Adipocyte (in vitro differentiated cells): ENCODE results near the gene CPVL.

Source experiments
- DNase-seq: peaks from one replicate; pipeline ENCODE4 v3.0.0-alpha.2; 2015; ENCODE audit warnings: low read depth
- H3K27me3 ChIP-seq: replicated peaks from 2 replicates; pipeline ENCODE4 v1.7.0; 2013; ENCODE audit warnings: mild to moderate bottlenecking, low read length, moderate library complexity; ENCODE audit not compliant: control insufficient read depth, insufficient read depth
- H3K36me3 ChIP-seq: 2 replicates; pipeline ENCODE4 v1.7.0; 2013; ENCODE audit warnings: low read length, mild to moderate bottlenecking, moderate library complexity; ENCODE audit not compliant: control insufficient read depth, insufficient read depth, severe bottlenecking
- H3K4me1 ChIP-seq: 2 replicates; pipeline ENCODE4 v1.7.0; 2013; ENCODE audit warnings: mild to moderate bottlenecking, low read length, moderate library complexity; ENCODE audit not compliant: control insufficient read depth, insufficient read depth
- H3K4me3 ChIP-seq: 2 replicates; pipeline ENCODE4 v1.7.0; 2013; ENCODE audit warnings: mild to moderate bottlenecking, low read length, moderate library complexity
- H3K9ac ChIP-seq: 2 replicates; pipeline ENCODE4 v1.7.0; 2013; ENCODE audit warnings: mild to moderate bottlenecking, low read length, moderate library complexity
- H3K9me3 ChIP-seq: 2 replicates; pipeline ENCODE4 v1.7.0; 2013; ENCODE audit warnings: mild to moderate bottlenecking, low read length, moderate library complexity; ENCODE audit not compliant: control insufficient read depth

The CPVL gene

GRCh38 chr7:29014725-29015124 lies 131.6 kb downstream of the CPVL start:
- DNase-seq, result no peak
- no peaks in the 10 kb centered on the region for H3K9me3 ChIP-seq
- no peaks in the 10 kb centered on the region for H3K36me3 ChIP-seq
- H3K4me1 ChIP-seq, result no peaks in the 10 kb centered on the region
- peaks cover 4% of the 10 kb centered on the region for H3K27me3 ChIP-seq
- H3K4me3 ChIP-seq, result no peak overlapping the region
- no peak overlapping the region for H3K9ac ChIP-seq

- no peak for DNase-seq
- Histone ChIP-seq H3K9me3 (no peaks in the 10 kb centered on the region), H3K4me3 (no peak overlapping the region), H3K9ac (no peak overlapping the region), H3K36me3 (no peaks in the 10 kb centered on the region), H3K4me1 (no peaks in the 10 kb centered on the region), H3K27me3 (peaks cover 4% of the 10 kb centered on the region)
Measured at GRCh38 chr7:29013931-29014330, 132.4 kb downstream of the CPVL start.

GRCh38 chr7:29013082-29013695 lies 133.1 kb downstream of the CPVL start:
- no peaks in the 10 kb centered on the region for H3K9me3 ChIP-seq
- peaks cover 4% of the 10 kb centered on the region for H3K27me3 ChIP-seq
- no peak for DNase-seq
- no peak overlapping the region for H3K4me3 ChIP-seq
- H3K9ac ChIP-seq, result no peak overlapping the region
- no peaks in the 10 kb centered on the region for H3K36me3 ChIP-seq
- H3K4me1 ChIP-seq, result no peaks in the 10 kb centered on the region

- H3K4me3 ChIP-seq, result no peak overlapping the region
- H3K36me3 ChIP-seq, result no peaks in the 10 kb centered on the region
- no peaks in the 10 kb centered on the region for H3K4me1 ChIP-seq
- H3K27me3 ChIP-seq, result no peaks in the 10 kb centered on the region
- no peak overlapping the region for H3K9ac ChIP-seq
- DNase-seq, result no peak
- peaks cover 12% of the 10 kb centered on the region for H3K9me3 ChIP-seq
Measured at GRCh38 chr7:29009947-29010346, 136.4 kb downstream of the CPVL start.

- Histone ChIP-seq H3K4me3 (no peak overlapping the region), H3K9ac (no peak overlapping the region)
Measured at GRCh38 chr7:29008590-29008989, 137.7 kb downstream of the CPVL start.

GRCh38 chr7:29007127-29007526 lies 139.2 kb downstream of the CPVL start:
- Histone ChIP-seq H3K9me3 (peaks cover 12% of the 10 kb centered on the region), H3K9ac (no peak overlapping the region), H3K4me1 (no peaks in the 10 kb centered on the region), H3K27me3 (no peaks in the 10 kb centered on the region), H3K36me3 (no peaks in the 10 kb centered on the region), H3K4me3 (no peak overlapping the region)
- DNase-seq, result no peak

More at GRCh38 chr7:29008590-29008989, 137.7 kb downstream of the CPVL start:
- DNase-seq, result no peak
- Histone ChIP-seq H3K27me3 (no peaks in the 10 kb centered on the region), H3K4me1 (no peaks in the 10 kb centered on the region), H3K36me3 (no peaks in the 10 kb centered on the region), H3K9me3 (peaks cover 12% of the 10 kb centered on the region)

GRCh38 chr7:29005829-29006228 lies 140.5 kb downstream of the CPVL start:
- H3K9me3 ChIP-seq, result peaks cover 12% of the 10 kb centered on the region
- no peak overlapping the region for H3K4me3 ChIP-seq
- H3K4me1 ChIP-seq, result no peaks in the 10 kb centered on the region
- H3K9ac ChIP-seq, result no peak overlapping the region
- DNase-seq, result no peak
- H3K27me3 ChIP-seq, result peaks cover 7% of the 10 kb centered on the region
- H3K36me3 ChIP-seq, result no peaks in the 10 kb centered on the region

GRCh38 chr7:29005406-29005805 lies 140.9 kb downstream of the CPVL start:
- H3K9me3 ChIP-seq, result peaks cover 12% of the 10 kb centered on the region
- no peak for DNase-seq
- H3K27me3 ChIP-seq, result peaks cover 11% of the 10 kb centered on the region
- no peaks in the 10 kb centered on the region for H3K36me3 ChIP-seq
- no peak overlapping the region for H3K9ac ChIP-seq
- H3K4me1 ChIP-seq, result no peaks in the 10 kb centered on the region
- H3K4me3 ChIP-seq, result no peak overlapping the region

GRCh38 chr7:29003703-29004102 lies 142.6 kb downstream of the CPVL start:
- Histone ChIP-seq H3K4me1 (no peaks in the 10 kb centered on the region), H3K4me3 (no peak overlapping the region), H3K27me3 (peaks cover 16% of the 10 kb centered on the region), H3K9me3 (peaks cover 12% of the 10 kb centered on the region), H3K36me3 (no peaks in the 10 kb centered on the region), H3K9ac (no peak overlapping the region)
- DNase-seq, result no peak

GRCh38 chr7:29000717-29001076 lies 145.6 kb downstream of the CPVL start:
- Histone ChIP-seq H3K4me3 (no peak overlapping the region), H3K9ac (no peak overlapping the region), H3K36me3 (no peaks in the 10 kb centered on the region), H3K27me3 (peaks cover 16% of the 10 kb centered on the region), H3K4me1 (no peaks in the 10 kb centered on the region), H3K9me3 (peaks cover 3% of the 10 kb centered on the region)
- DNase-seq, result no peak

- H3K9ac ChIP-seq, result no peak overlapping the region
Measured at GRCh38 chr7:28999895-29000716, 146.2 kb downstream of the CPVL start.

More at GRCh38 chr7:28999895-29000716, 146.2 kb downstream of the CPVL start:
- Histone ChIP-seq H3K36me3 (no peaks in the 10 kb centered on the region), H3K27me3 (peaks cover 16% of the 10 kb centered on the region), H3K4me3 (no peak overlapping the region), H3K4me1 (no peaks in the 10 kb centered on the region), H3K9me3 (no peaks in the 10 kb centered on the region)
- no peak for DNase-seq
